ENCODE data around the gene IGSF9. TPM values are rescaled to one million over a fixed set of nuclear protein-coding genes. Genes with fewer than 3 reads are reported as not detected.

IGSF9 gene
- total RNA-seq, 1 donor from 2014 or later = 24.5 TPM

DNA sequence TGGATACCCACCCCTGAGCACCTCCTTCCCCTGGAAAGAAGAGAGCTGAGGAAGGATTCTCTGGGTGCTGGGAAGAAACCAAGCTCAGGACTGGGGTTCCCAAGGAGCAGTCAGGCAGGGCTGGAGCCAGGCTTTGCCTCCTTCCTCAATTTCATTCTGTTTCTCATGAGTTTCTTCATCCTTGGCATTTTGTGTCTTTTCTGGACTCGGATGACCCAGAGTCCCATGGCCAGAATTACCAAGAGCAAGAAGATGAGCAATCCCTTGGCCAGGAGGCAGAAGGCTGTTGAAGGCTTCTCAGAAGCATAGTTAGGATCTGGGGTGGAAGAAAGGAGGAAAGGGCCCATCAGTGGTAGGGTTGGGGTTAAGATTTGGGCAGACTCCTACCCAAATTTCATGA, 6.1 kb upstream of the IGSF9 start:
- H3K36me3 Mint-ChIP-seq (ENCODE audit: low read depth) = no peaks in the 10 kb centered on the region
- DNase-seq (ENCODE audit: low read depth, low spot score) = no peak

DNA sequence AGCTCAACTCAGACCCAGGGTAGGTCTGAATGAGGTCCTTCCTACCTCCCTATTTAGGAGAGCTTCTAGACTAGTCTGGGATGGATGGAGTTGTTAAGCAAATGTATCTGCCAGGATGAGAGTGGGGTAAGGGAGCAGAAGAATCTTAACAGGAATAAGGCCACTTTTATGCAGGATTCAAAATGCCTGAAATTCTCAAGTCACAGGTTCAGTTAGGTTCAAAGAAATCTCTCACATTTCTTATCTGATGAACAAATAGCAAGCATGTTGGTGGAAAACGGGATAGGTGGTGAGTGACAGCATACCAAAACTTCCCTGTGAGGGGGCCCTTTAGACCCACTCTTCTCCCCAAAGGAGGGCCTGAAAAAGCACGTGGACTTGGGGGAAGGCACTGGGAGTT, 5.6 kb upstream of the IGSF9 start:
- DNase-seq (ENCODE audit: low read depth, low spot score) = no peak
- TF ChIP-seq, protein P1, sequence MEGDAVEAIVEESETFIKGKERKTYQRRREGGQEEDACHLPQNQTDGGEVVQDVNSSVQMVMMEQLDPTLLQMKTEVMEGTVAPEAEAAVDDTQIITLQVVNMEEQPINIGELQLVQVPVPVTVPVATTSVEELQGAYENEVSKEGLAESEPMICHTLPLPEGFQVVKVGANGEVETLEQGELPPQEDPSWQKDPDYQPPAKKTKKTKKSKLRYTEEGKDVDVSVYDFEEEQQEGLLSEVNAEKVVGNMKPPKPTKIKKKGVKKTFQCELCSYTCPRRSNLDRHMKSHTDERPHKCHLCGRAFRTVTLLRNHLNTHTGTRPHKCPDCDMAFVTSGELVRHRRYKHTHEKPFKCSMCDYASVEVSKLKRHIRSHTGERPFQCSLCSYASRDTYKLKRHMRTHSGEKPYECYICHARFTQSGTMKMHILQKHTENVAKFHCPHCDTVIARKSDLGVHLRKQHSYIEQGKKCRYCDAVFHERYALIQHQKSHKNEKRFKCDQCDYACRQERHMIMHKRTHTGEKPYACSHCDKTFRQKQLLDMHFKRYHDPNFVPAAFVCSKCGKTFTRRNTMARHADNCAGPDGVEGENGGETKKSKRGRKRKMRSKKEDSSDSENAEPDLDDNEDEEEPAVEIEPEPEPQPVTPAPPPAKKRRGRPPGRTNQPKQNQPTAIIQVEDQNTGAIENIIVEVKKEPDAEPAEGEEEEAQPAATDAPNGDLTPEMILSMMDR (conservative IDR thresholded peaks at IDR 0.05) = no peak
- peaks cover 7% of the 10 kb centered on the region for H3K9me3 Mint-ChIP-seq
- H3K36me3 Mint-ChIP-seq (ENCODE audit: low read depth) = no peaks in the 10 kb centered on the region
- peak overlapping the region; percentile 21 for H3K27ac Mint-ChIP-seq (ENCODE audit: unreplicated experiment)
- H3K27me3 Mint-ChIP-seq (ENCODE audit: low read depth) = peaks cover 54% of the 10 kb centered on the region
- peaks cover 4% of the 10 kb centered on the region for H3K4me1 Mint-ChIP-seq
- H3K4me3 Mint-ChIP-seq = no peak overlapping the region

More for the DNA sequence above, 6.1 kb upstream of the IGSF9 start:
- Mint-ChIP-seq H3K4me3 (no peak overlapping the region), H3K27ac (ENCODE audit: unreplicated experiment) (no peak overlapping the region), H3K27me3 (ENCODE audit: low read depth) (peaks cover 49% of the 10 kb centered on the region), H3K4me1 (no peaks in the 10 kb centered on the region), H3K9me3 (peaks cover 7% of the 10 kb centered on the region)
- TF ChIP-seq, protein P1 (conservative IDR thresholded peaks at IDR 0.05) = no peak

DNA sequence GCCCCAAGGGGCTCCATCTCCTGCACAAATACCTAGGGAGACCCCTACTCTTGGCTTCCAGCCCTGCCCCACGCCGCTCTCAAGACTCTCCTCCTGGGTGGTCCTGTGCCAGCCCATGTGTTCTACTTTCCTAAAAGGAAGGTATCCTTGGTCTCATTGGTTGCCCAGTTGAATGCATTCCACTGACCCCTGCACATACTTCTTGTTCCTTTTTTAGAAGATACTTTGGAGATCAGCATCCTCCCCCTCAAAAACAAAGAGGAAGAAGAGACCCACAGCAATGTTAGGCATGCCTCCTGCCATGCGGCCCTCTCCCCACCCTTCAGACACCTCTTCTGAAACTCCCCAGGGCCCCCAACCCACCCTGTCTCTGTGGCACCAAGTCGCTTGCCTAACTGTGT, 4.6 kb upstream of the IGSF9 start:
- H3K9me3 Mint-ChIP-seq = peaks cover 7% of the 10 kb centered on the region
- H3K4me3 Mint-ChIP-seq = no peak overlapping the region
- H3K27me3 Mint-ChIP-seq (ENCODE audit: low read depth) = peaks cover 49% of the 10 kb centered on the region
- DNase-seq (ENCODE audit: low read depth, low spot score) = no peak
- peak overlapping the region; percentile 64 for H3K27ac Mint-ChIP-seq (ENCODE audit: unreplicated experiment)
- H3K36me3 Mint-ChIP-seq (ENCODE audit: low read depth) = no peaks in the 10 kb centered on the region
- TF ChIP-seq, protein P1 (conservative IDR thresholded peaks at IDR 0.05) = no peak
- peaks cover 12% of the 10 kb centered on the region for H3K4me1 Mint-ChIP-seq

DNA sequence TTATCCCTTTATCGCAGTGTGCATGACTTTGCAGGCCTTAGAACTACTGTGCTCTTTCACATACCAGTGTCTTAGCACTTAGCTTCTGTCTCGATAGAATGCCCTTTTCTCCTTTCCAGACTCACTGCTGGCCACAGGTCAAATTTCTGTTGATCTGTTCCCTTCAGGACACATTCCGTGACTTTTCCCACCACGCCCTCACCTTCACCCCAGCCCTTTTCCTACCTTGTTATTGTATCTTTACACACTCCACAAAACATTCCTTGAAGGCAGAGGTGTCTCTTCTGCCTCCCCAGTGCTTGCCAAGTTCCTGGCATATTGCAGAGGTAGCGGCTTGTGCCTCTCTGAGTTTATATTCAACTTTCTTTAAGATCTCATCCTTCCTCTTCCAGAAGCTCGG, 3.7 kb upstream of the IGSF9 start:
- H3K4me3 Mint-ChIP-seq = peak overlapping the region; percentile 37
- H3K27me3 Mint-ChIP-seq (ENCODE audit: low read depth) = peaks cover 50% of the 10 kb centered on the region
- DNase-seq (ENCODE audit: low read depth, low spot score) = no peak
- TF ChIP-seq, protein P1 (conservative IDR thresholded peaks at IDR 0.05) = no peak
- H3K9me3 Mint-ChIP-seq = peaks cover 5% of the 10 kb centered on the region
- H3K27ac Mint-ChIP-seq (ENCODE audit: unreplicated experiment) = peak overlapping the region; percentile 36
- no peaks in the 10 kb centered on the region for H3K36me3 Mint-ChIP-seq (ENCODE audit: low read depth)
- H3K4me1 Mint-ChIP-seq = peaks cover 18% of the 10 kb centered on the region

DNA sequence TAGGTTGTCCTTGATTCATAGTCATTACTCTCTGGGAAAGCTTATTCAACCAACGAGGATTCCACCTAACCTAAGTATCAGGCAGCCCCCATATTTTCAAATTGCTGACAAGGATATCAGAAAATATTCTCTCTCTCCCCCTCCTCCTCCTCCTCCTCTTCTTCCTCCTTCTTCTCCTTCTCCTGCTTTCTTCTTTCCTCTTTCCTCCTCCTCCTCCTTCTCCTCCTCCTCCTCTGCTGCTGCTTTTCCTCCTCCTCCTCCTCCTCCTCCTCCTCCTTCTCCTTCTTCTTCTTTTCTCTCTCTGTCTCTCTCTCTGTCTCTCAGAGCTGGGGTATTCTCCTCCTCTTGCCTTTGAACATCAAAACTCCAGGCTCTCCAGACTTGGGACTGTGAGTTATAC, 2.5 kb upstream of the IGSF9 start:
- Mint-ChIP-seq H3K36me3 (ENCODE audit: low read depth) (no peaks in the 10 kb centered on the region), H3K27ac (ENCODE audit: unreplicated experiment) (no peak overlapping the region), H3K9me3 (peaks cover 5% of the 10 kb centered on the region), H3K4me3 (peak overlapping the region; percentile 69), H3K27me3 (ENCODE audit: low read depth) (peaks cover 44% of the 10 kb centered on the region), H3K4me1 (peaks cover 24% of the 10 kb centered on the region)
- no peak for DNase-seq (ENCODE audit: low read depth, low spot score)
- TF ChIP-seq, protein P1 (conservative IDR thresholded peaks at IDR 0.05) = no peak
